Neuronal stem cell (in vitro differentiated cells): ENCODE data around the gene ARFGEF3.

ENCODE experiments used
- DNase-seq: peaks from one replicate; pipeline ENCODE4 v3.0.0-alpha.2; 2013; ENCODE audit warnings: low spot score
- H2AFZ ChIP-seq: one replicate; pipeline ENCODE4 v1.6.1; 2013; ENCODE audit warnings: mild to moderate bottlenecking, low read length, inconsistent platforms
- H2AK5ac ChIP-seq: 2 replicates; pipeline ENCODE4 v1.6.1; 2013; ENCODE audit warnings: low read depth, mild to moderate bottlenecking, inconsistent platforms, low read length, moderate library complexity, mixed read lengths
- H2BK120ac ChIP-seq: 2 replicates; pipeline ENCODE4 v1.6.1; 2013; ENCODE audit warnings: low read depth, mild to moderate bottlenecking, inconsistent platforms, low read length, moderate library complexity, mixed read lengths
- H2BK12ac ChIP-seq: one replicate; pipeline ENCODE4 v1.6.1; 2013; ENCODE audit warnings: low read length, inconsistent platforms
- H2BK15ac ChIP-seq: 2 replicates; pipeline ENCODE4 v1.6.1; 2013; ENCODE audit warnings: mild to moderate bottlenecking, low read length, inconsistent platforms, mixed read lengths
- H2BK5ac ChIP-seq: one replicate; pipeline ENCODE4 v1.6.1; 2013; ENCODE audit warnings: inconsistent platforms, mild to moderate bottlenecking, low read length, moderate library complexity
- H3K14ac ChIP-seq: one replicate; pipeline ENCODE4 v1.6.1; 2013; ENCODE audit warnings: low read length, inconsistent platforms
- H3K18ac ChIP-seq: 2 replicates; pipeline ENCODE4 v1.6.1; 2013; ENCODE audit warnings: low read length, inconsistent platforms
- H3K23ac ChIP-seq: 2 replicates; pipeline ENCODE4 v1.6.1; 2013; ENCODE audit warnings: low read depth, mild to moderate bottlenecking, mixed read lengths, low read length, inconsistent platforms; ENCODE audit not compliant: poor library complexity
- H3K27ac ChIP-seq: replicated peaks from 3 replicates; pipeline ENCODE4 v1.5.1; 2013; ENCODE audit warnings: low read length, inconsistent platforms
- H3K27me3 ChIP-seq, 3 experiments: 2 replicates each; pipeline ENCODE4 v1.6.1; 2013; ENCODE audit warnings: low read length in 3 of 3, mild to moderate bottlenecking in 2 of 3, inconsistent platforms in 1 of 3, low read depth in 1 of 3, mixed read lengths in 1 of 3, moderate library complexity in 1 of 3; ENCODE audit not compliant: control insufficient read depth in 3 of 3, insufficient read depth in 3 of 3
- H3K36me3 ChIP-seq, 2 donors: replicated peaks in 1 of 2; 2 replicates each; pipeline ENCODE4 v1.6.1; 2013; ENCODE audit warnings: low read length in 2 of 2; ENCODE audit not compliant: control insufficient read depth in 2 of 2, insufficient read depth in 2 of 2
- H3K4ac ChIP-seq: 2 replicates; pipeline ENCODE4 v1.6.1; 2013; ENCODE audit warnings: inconsistent platforms, mild to moderate bottlenecking, low read length, moderate library complexity
- H3K4me1 ChIP-seq, 2 donors: 1 replicate in 1 of 2; 2 replicates in 1 of 2; pipeline ENCODE4 v1.6.1; 2013; ENCODE audit warnings: low read length in 2 of 2, low read depth in 1 of 2; ENCODE audit not compliant: control insufficient read depth in 2 of 2, insufficient read depth in 1 of 2
- H3K4me2 ChIP-seq: one replicate; pipeline ENCODE4 v1.6.1; 2013; ENCODE audit warnings: mild to moderate bottlenecking, low read length, inconsistent platforms; ENCODE audit not compliant: insufficient read depth, poor library complexity, severe bottlenecking
- H3K4me3 ChIP-seq, 2 donors: 2 replicates each; pipeline ENCODE4 v1.5.1; 2013; ENCODE audit warnings: low read length in 2 of 2, mild to moderate bottlenecking in 2 of 2, inconsistent platforms in 1 of 2, moderate library complexity in 1 of 2
- H3K79me1 ChIP-seq: one replicate; pipeline ENCODE4 v1.6.1; 2013; ENCODE audit warnings: low read depth, mild to moderate bottlenecking, inconsistent platforms, low read length, moderate library complexity
- H3K9ac ChIP-seq: one replicate; pipeline ENCODE4 v1.6.1; 2013; ENCODE audit warnings: mild to moderate bottlenecking, low read depth, low read length, inconsistent platforms; ENCODE audit not compliant: poor library complexity
- H3K9me3 ChIP-seq, 2 donors: replicated peaks in 1 of 2; 2 replicates each; pipeline versions ENCODE3 to v1.6.1; 2013; ENCODE audit warnings: low read length in 2 of 2, mild to moderate bottlenecking in 2 of 2, inconsistent platforms in 1 of 2, low read depth in 1 of 2, mixed read lengths in 1 of 2, moderate library complexity in 1 of 2; ENCODE audit not compliant: control insufficient read depth in 2 of 2, insufficient read depth in 1 of 2
- H4K8ac ChIP-seq: one replicate; pipeline ENCODE4 v1.6.1; 2013; ENCODE audit warnings: low read depth, mild to moderate bottlenecking, inconsistent platforms, low read length, moderate library complexity
- H4K91ac ChIP-seq: one replicate; pipeline ENCODE4 v1.6.1; 2013; ENCODE audit warnings: low read length, low read depth, mild to moderate bottlenecking, inconsistent platforms; ENCODE audit not compliant: poor library complexity
- WGBS, 2 donors: extraction: QIAGEN DNeasy Blood & Tissue Kit; methylation state at CpG; one replicate each; pipeline ENCODE4 v1.1.7; 2013; ENCODE audit warnings: missing lambda C conversion rate in 2 of 2, mixed read lengths in 1 of 2; ENCODE audit not compliant: insufficient read length in 2 of 2, insufficient replicate concordance in 1 of 2; ENCODE audit errors: extremely low coverage in 2 of 2; 5-methylcytosine and 5-hydroxymethylcytosine counted together

The ARFGEF3 gene

GRCh38 chr6:138188278-138188941, 26.7 kb downstream of the ARFGEF3 start:
- peaks cover 0 to 2% of the 10 kb centered on the region in 2 donors for H3K9me3 ChIP-seq
- no peak overlapping the region for H2AK5ac ChIP-seq
- no peak overlapping the region for H3K14ac ChIP-seq
- no peak overlapping the region for H2BK120ac ChIP-seq
- H3K27ac ChIP-seq, result no peak overlapping the region
- no peak overlapping the region for H2BK12ac ChIP-seq
- no peak overlapping the region for H2BK5ac ChIP-seq
- no peak for DNase-seq
- H2BK15ac ChIP-seq, result no peak overlapping the region
- H4K91ac ChIP-seq, result no peak overlapping the region
- H3K18ac ChIP-seq, result no peak overlapping the region
- no peak overlapping the region for H3K4ac ChIP-seq
- no peak overlapping the region for H3K23ac ChIP-seq
- no peak overlapping the region for H3K9ac ChIP-seq
- peaks cover 0 to 14% of the 10 kb centered on the region in 2 donors for H3K4me1 ChIP-seq
- H4K8ac ChIP-seq, result no peak overlapping the region
- H2AFZ ChIP-seq, result no peak overlapping the region
- no peaks in the 10 kb centered on the region for H3K36me3 ChIP-seq
- no peaks in the 10 kb centered on the region for H3K79me1 ChIP-seq
- no peak overlapping the region for H3K4me3 ChIP-seq
- H3K27me3 ChIP-seq, result peaks cover 0 to 2% (median 0%) of the 10 kb centered on the region in 3 experiments
- H3K4me2 ChIP-seq, result no peak overlapping the region
- no CpG with 5 or more reads among the region's 5 CpGs for WGBS, 2 donors

DNA sequence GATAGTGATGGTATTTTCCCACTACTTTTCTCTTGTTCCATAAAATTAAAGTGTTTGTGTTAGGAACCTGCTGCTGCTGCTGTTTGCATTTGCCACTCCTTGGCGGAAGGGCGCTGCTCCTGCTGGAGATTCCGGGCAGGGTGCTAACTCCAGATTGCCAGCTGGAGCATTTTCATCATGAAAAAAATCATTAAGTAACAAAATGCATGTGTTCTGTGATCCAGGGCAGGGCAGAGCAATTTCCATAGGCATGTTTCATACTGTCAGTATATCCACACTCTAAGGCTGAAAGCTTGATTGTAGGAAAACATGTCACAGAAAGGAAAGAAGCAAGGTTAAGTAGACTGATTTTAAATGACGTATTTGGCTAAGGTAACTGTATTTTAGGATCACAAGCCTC, 32.5 kb downstream of the ARFGEF3 start:
- Histone ChIP-seq H3K23ac (no peak overlapping the region), H2AK5ac (no peak overlapping the region), H4K8ac (no peak overlapping the region), H3K4me3 (no peak overlapping the region), H3K4me2 (no peak overlapping the region), H3K4ac (no peak overlapping the region), H3K9ac (no peak overlapping the region), H3K27ac (no peak overlapping the region), H3K14ac (no peak overlapping the region), H3K36me3 (no peaks in the 10 kb centered on the region), H3K18ac (no peak overlapping the region), H2AFZ (no peak overlapping the region), H2BK15ac (no peak overlapping the region), H3K27me3 (no peaks in the 10 kb centered on the region), H2BK5ac (no peak overlapping the region), H3K9me3 (no peaks in the 10 kb centered on the region), H2BK120ac (no peak overlapping the region), H3K4me1 (peaks cover 0 to 1% of the 10 kb centered on the region in 2 donors), H2BK12ac (no peak overlapping the region), H4K91ac (no peak overlapping the region), H3K79me1 (no peaks in the 10 kb centered on the region)
- WGBS, 2 donors, result no CpG with 5 or more reads among the region's 4 CpGs
- no peak for DNase-seq

- no peak overlapping the region for H3K23ac ChIP-seq
- H2BK120ac ChIP-seq, result no peak overlapping the region
- H3K14ac ChIP-seq, result no peak overlapping the region
- H3K4me3 ChIP-seq, result no peak overlapping the region
- H3K36me3 ChIP-seq, result no peaks in the 10 kb centered on the region
- no peak overlapping the region for H3K4ac ChIP-seq
- no peak overlapping the region for H2BK15ac ChIP-seq
- WGBS, 2 donors, result no CpG with 5 or more reads among the region's 3 CpGs
- H2BK5ac ChIP-seq, result no peak overlapping the region
- peaks cover 0 to 1% of the 10 kb centered on the region in 2 donors for H3K4me1 ChIP-seq
- H3K9ac ChIP-seq, result no peak overlapping the region
- H2AK5ac ChIP-seq, result no peak overlapping the region
- no peaks in the 10 kb centered on the region for H3K9me3 ChIP-seq
- no peak overlapping the region for H4K91ac ChIP-seq
- no peak overlapping the region for H4K8ac ChIP-seq
- no peak overlapping the region for H2AFZ ChIP-seq
- H2BK12ac ChIP-seq, result no peak overlapping the region
- DNase-seq, result no peak
- no peaks in the 10 kb centered on the region for H3K27me3 ChIP-seq
- H3K4me2 ChIP-seq, result no peak overlapping the region
- H3K27ac ChIP-seq, result no peak overlapping the region
- H3K18ac ChIP-seq, result no peak overlapping the region
- H3K79me1 ChIP-seq, result no peaks in the 10 kb centered on the region
These were observed 34.5 kb downstream of the ARFGEF3 start for GRCh38 chr6:138196122-138196738.

GRCh38 chr6:138197570-138197969, 35.8 kb downstream of the ARFGEF3 start:
- H2BK15ac ChIP-seq, result no peak overlapping the region
- no peak overlapping the region for H3K4me3 ChIP-seq
- H3K9ac ChIP-seq, result no peak overlapping the region
- H2AK5ac ChIP-seq, result no peak overlapping the region
- no peaks in the 10 kb centered on the region for H3K4me1 ChIP-seq
- no peak overlapping the region for H4K8ac ChIP-seq
- H3K27ac ChIP-seq, result no peak overlapping the region
- H3K79me1 ChIP-seq, result no peaks in the 10 kb centered on the region
- H3K27me3 ChIP-seq, result no peaks in the 10 kb centered on the region
- H3K18ac ChIP-seq, result no peak overlapping the region
- H3K4ac ChIP-seq, result no peak overlapping the region
- H3K23ac ChIP-seq, result no peak overlapping the region
- no peak overlapping the region for H3K14ac ChIP-seq
- DNase-seq, result no peak
- H3K4me2 ChIP-seq, result no peak overlapping the region
- H2BK120ac ChIP-seq, result no peak overlapping the region
- no peaks in the 10 kb centered on the region for H3K9me3 ChIP-seq
- no peak overlapping the region for H2AFZ ChIP-seq
- no peak overlapping the region for H2BK5ac ChIP-seq
- no CpG with 5 or more reads among the region's 7 CpGs for WGBS, 2 donors
- no peaks in the 10 kb centered on the region for H3K36me3 ChIP-seq
- H2BK12ac ChIP-seq, result no peak overlapping the region
- no peak overlapping the region for H4K91ac ChIP-seq
